ENCODE measurements around the gene HOXA7. TPM values are rescaled to one million over a fixed set of nuclear protein-coding genes. Genes with fewer than 3 reads are reported as not detected.
A peak's percentile ranks its signal among the peaks of the same experiment; 100 is the strongest.

HOXA7 gene
- total RNA-seq, 1 donor from 2014 or later, result not detected

GRCh38 chr7:27140126-27140857 lies 16.2 kb downstream of the HOXA7 start:
- Histone ChIP-seq H3K9me3 (ENCODE audit: low read depth) (no peaks in the 10 kb centered on the region), H3K4me3 (no peak overlapping the region), H3K27me3 (peaks cover 100% of the 10 kb centered on the region), H2AFZ (replicated peaks) (no peak overlapping the region), H3K9ac (no peak overlapping the region), H3K79me2 (ENCODE audit: low read depth) (no peaks in the 10 kb centered on the region), H3F3A (ENCODE audit: low read depth) (no peaks in the 10 kb centered on the region), H3K4me1 (peaks cover 10% of the 10 kb centered on the region), H3K27ac (no peak overlapping the region), H3K36me3 (no peaks in the 10 kb centered on the region), H4K20me1 (ENCODE audit: low read depth) (peaks cover 92% of the 10 kb centered on the region), H3K4me2 (no peak overlapping the region)
- Mint-ChIP-seq H3K27me3 (ENCODE audit: insufficient read depth, low read depth) (peaks cover 90% of the 10 kb centered on the region), H3K4me3 (no peak overlapping the region), H3K9me3 (peaks cover 10% of the 10 kb centered on the region), H3K36me3 (no peaks in the 10 kb centered on the region), H3K27ac (no peak overlapping the region), H3K4me1 (peaks cover 8% of the 10 kb centered on the region)
- DNase-seq (ENCODE audit: low spot score), result no peak
- TF ChIP-seq EZH2 (IDR thresholded peaks at IDR 0.05) (peak; percentile 84), CTCF (IDR thresholded peaks at IDR 0.05) (no peak)

GRCh38 chr7:27139334-27140125 lies 16.9 kb downstream of the HOXA7 start:
- Mint-ChIP-seq H3K27me3 (ENCODE audit: insufficient read depth, low read depth) (peaks cover 92% of the 10 kb centered on the region), H3K4me3 (peak overlapping the region; percentile 67), H3K36me3 (no peaks in the 10 kb centered on the region), H3K4me1 (peaks cover 8% of the 10 kb centered on the region), H3K9me3 (peaks cover 8% of the 10 kb centered on the region), H3K27ac (no peak overlapping the region)
- TF ChIP-seq CTCF (IDR thresholded peaks at IDR 0.05) (no peak), EZH2 (IDR thresholded peaks at IDR 0.05) (peak; percentile 100), EZH2phosphoT487 (IDR thresholded peaks at IDR 0.05) (peak; percentile 99)
- Histone ChIP-seq H3K9me3 (ENCODE audit: low read depth) (no peaks in the 10 kb centered on the region), H3K4me1 (peaks cover 10% of the 10 kb centered on the region), H2AFZ (replicated peaks) (no peak overlapping the region), H3K36me3 (no peaks in the 10 kb centered on the region), H3K4me2 (peak overlapping the region; percentile 51), H3K9ac (no peak overlapping the region), H3K27ac (no peak overlapping the region), H3K79me2 (ENCODE audit: low read depth) (no peaks in the 10 kb centered on the region), H3K4me3 (no peak overlapping the region), H3F3A (ENCODE audit: low read depth) (no peaks in the 10 kb centered on the region), H4K20me1 (ENCODE audit: low read depth) (peaks cover 95% of the 10 kb centered on the region), H3K27me3 (peaks cover 100% of the 10 kb centered on the region)
- DNase-seq (ENCODE audit: low spot score), result peak; percentile 70

- Histone ChIP-seq H3K4me1 (peaks cover 10% of the 10 kb centered on the region), H3K9me3 (ENCODE audit: low read depth) (no peaks in the 10 kb centered on the region), H3F3A (ENCODE audit: low read depth) (no peaks in the 10 kb centered on the region), H3K9ac (no peak overlapping the region), H3K27ac (no peak overlapping the region), H3K36me3 (no peaks in the 10 kb centered on the region), H3K4me2 (peak overlapping the region; percentile 51), H2AFZ (replicated peaks) (no peak overlapping the region), H3K79me2 (ENCODE audit: low read depth) (no peaks in the 10 kb centered on the region), H3K4me3 (no peak overlapping the region), H4K20me1 (ENCODE audit: low read depth) (peaks cover 95% of the 10 kb centered on the region), H3K27me3 (peaks cover 100% of the 10 kb centered on the region)
- no peak overlapping the region for H3K27ac Mint-ChIP-seq
- H3K4me3 Mint-ChIP-seq, result no peak overlapping the region
- TF ChIP-seq EZH2phosphoT487 (IDR thresholded peaks at IDR 0.05), result no peak
- no peak for TF ChIP-seq EZH2 (IDR thresholded peaks at IDR 0.05)
- no peak for TF ChIP-seq CTCF (IDR thresholded peaks at IDR 0.05)
- no peak for DNase-seq (ENCODE audit: low spot score)
- H3K9me3 Mint-ChIP-seq, result peaks cover 11% of the 10 kb centered on the region
- peaks cover 8% of the 10 kb centered on the region for H3K4me1 Mint-ChIP-seq
- peaks cover 1% of the 10 kb centered on the region for H3K36me3 Mint-ChIP-seq
- H3K27me3 Mint-ChIP-seq (ENCODE audit: insufficient read depth, low read depth), result peaks cover 92% of the 10 kb centered on the region
These were observed 17.5 kb downstream of the HOXA7 start for GRCh38 chr7:27138985-27139333.

Measured in neural progenitor cell (in vitro differentiated cells).